Measurements from ENCODE around the gene CIDEB.

The CIDEB gene

DNA sequence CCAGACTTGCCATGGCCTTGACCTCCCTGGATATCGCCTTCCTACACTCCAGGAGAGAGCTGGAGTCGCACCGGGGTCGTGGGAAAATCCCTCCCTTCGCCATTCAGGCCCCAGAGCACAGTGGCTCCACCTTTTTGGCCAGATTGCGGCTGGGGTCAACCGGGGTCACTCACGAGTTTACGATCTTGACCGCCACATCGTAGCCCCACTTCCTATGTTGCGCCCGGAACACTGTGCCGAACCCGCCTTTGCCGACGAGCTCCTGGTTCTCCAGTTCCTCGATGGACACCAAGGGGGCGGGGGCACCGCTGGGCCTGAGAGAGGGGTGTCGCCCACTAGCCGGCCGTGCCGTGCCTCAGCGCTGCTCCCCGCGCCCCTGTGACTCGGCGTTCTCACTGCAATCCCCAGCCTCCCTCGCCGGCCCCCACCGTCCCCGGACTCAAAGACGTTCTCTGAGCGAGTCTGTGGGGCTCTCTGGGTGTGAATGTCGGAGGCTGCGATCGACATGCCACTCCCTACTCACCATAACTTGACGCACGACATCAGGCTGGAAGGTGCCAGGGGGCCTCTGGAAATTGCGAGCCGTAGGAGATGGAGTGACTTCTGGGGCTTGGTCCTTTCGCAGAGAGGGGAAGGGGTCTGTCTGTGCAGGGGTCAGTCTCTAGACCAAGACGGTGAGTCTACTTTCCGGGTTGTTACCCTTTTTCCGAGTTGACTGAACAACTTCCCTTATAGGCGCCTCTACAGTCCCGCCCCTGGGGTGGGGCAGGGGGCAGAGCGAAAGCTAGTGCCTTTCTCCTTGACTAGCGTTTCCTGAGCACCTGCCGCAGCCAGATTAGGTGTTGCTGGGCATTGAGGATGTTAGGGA is 31.7 kb upstream of the CIDEB start, which contains the start of gene RIPK3:
Gene RIPK3, minus strand, starts transcription at position 708 of the 868 bp plus-strand sequence. Its CDS starts 165 bp downstream, at position 543.
- H3K36me3 ChIP-seq (ENCODE audit: insufficient read depth): no peaks in the 10 kb centered on the region
- no peaks in the 10 kb centered on the region for H3K4me1 ChIP-seq (ENCODE audit: low read depth, poor library complexity, severe bottlenecking)
- no peak for TF ChIP-seq CTCF (conservative IDR thresholded peaks at IDR 0.05; ENCODE audit: low read depth, low read length)
- no peaks in the 10 kb centered on the region for H3K79me2 ChIP-seq (ENCODE audit: insufficient read depth, low read depth)
- H3K4me2 ChIP-seq: no peak within 1 kb of the TSS
- no peak within 1 kb of the TSS for H2AFZ ChIP-seq (ENCODE audit: low read depth)
- H3K27me3 ChIP-seq (ENCODE audit: insufficient read depth, low read depth): no peaks in the 10 kb centered on the region
- no peaks in the 10 kb centered on the region for H4K20me1 ChIP-seq (ENCODE audit: insufficient read depth)
- H3K4me3 ChIP-seq (IDR thresholded peaks at IDR 0.05; ENCODE audit: insufficient read depth, low read depth, low read length): no peak within 1 kb of the TSS
- no peak within 1 kb of the TSS for H3K9ac ChIP-seq
- H3K27ac ChIP-seq: no peak within 1 kb of the TSS

DNA sequence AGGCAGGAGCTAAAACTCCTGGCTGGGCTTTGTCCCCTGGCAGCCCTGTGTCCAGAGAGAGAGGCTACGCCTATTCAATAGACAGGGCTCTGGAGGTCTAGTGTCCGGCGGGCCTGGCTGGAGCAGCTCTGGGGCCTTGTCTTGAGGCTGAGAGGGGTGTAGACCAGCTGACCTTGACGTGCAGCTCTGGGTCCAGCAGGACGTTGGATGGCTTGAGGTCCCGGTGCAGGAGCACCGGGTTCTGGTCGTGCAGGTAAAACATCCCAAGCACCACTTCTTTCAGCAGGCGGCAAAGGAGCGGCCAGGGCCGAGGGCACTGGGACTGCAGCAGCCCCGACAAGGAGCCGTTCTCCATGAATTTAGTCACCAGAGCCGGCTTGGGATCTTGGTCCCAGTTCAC is 31.1 kb upstream of the CIDEB start:
- Histone ChIP-seq H3K4me1 (ENCODE audit: low read depth, poor library complexity, severe bottlenecking) (no peaks in the 10 kb centered on the region), H3K36me3 (ENCODE audit: insufficient read depth) (no peaks in the 10 kb centered on the region), H2AFZ (ENCODE audit: low read depth) (no peak overlapping the region), H3K27me3 (ENCODE audit: insufficient read depth, low read depth) (peaks cover 1% of the 10 kb centered on the region; the same call in 1 of the 2 replicates), H3K79me2 (ENCODE audit: insufficient read depth, low read depth) (no peaks in the 10 kb centered on the region), H3K27ac (no peak overlapping the region), H4K20me1 (ENCODE audit: insufficient read depth) (no peaks in the 10 kb centered on the region), H3K9ac (no peak overlapping the region), H3K4me2 (no peak overlapping the region), H3K4me3 (IDR thresholded peaks at IDR 0.05; ENCODE audit: insufficient read depth, low read depth, low read length) (no peak overlapping the region)
- no peak for TF ChIP-seq CTCF (conservative IDR thresholded peaks at IDR 0.05; ENCODE audit: low read depth, low read length)

DNA sequence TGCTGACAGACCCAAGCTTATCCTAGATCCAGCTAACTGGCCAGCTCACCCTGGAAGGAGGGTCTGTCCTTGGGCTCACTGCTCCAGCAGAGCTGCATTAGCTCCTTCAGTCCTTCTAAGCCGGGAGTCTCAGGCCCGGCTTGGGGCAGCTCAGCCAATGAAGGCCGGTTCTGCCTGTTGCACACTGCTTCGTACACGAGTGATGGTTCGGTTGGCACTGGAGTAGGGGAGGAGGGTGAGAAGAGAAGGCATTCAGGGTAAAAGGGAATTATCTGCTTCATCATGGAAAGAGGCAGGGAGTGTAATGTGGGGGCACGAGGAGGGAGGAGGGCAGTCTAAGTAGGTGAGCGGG is 30.0 kb upstream of the CIDEB start:
- Histone ChIP-seq H3K27ac (no peak overlapping the region), H3K36me3 (ENCODE audit: insufficient read depth) (no peaks in the 10 kb centered on the region), H3K4me3 (IDR thresholded peaks at IDR 0.05; ENCODE audit: insufficient read depth, low read depth, low read length) (no peak overlapping the region), H3K27me3 (ENCODE audit: insufficient read depth, low read depth) (peaks cover 9% of the 10 kb centered on the region; the same call in 1 of the 2 replicates), H3K79me2 (ENCODE audit: insufficient read depth, low read depth) (no peaks in the 10 kb centered on the region), H4K20me1 (ENCODE audit: insufficient read depth) (no peaks in the 10 kb centered on the region), H3K4me2 (no peak overlapping the region), H3K9ac (no peak overlapping the region), H3K4me1 (ENCODE audit: low read depth, poor library complexity, severe bottlenecking) (peaks cover 7% of the 10 kb centered on the region), H2AFZ (ENCODE audit: low read depth) (no peak overlapping the region)
- no peak for TF ChIP-seq CTCF (conservative IDR thresholded peaks at IDR 0.05; ENCODE audit: low read depth, low read length)

- Histone ChIP-seq H3K4me2 (no peak overlapping the region), H3K4me3 (IDR thresholded peaks at IDR 0.05; ENCODE audit: insufficient read depth, low read depth, low read length) (no peak overlapping the region), H3K4me1 (ENCODE audit: low read depth, poor library complexity, severe bottlenecking) (peaks cover 11% of the 10 kb centered on the region), H4K20me1 (ENCODE audit: insufficient read depth) (no peaks in the 10 kb centered on the region), H3K27me3 (ENCODE audit: insufficient read depth, low read depth) (peaks cover 11% of the 10 kb centered on the region; the same call in 1 of the 2 replicates), H3K27ac (no peak overlapping the region), H3K36me3 (ENCODE audit: insufficient read depth) (no peaks in the 10 kb centered on the region), H3K9ac (no peak overlapping the region), H2AFZ (ENCODE audit: low read depth) (no peak overlapping the region), H3K79me2 (ENCODE audit: insufficient read depth, low read depth) (no peaks in the 10 kb centered on the region)
- no peak for TF ChIP-seq CTCF (conservative IDR thresholded peaks at IDR 0.05; ENCODE audit: low read depth, low read length)
Measured at GRCh38 chr14:24337144-24337823, 29.5 kb upstream of the CIDEB start.
